Motor neuron (in vitro differentiated cells): ENCODE data around the gene MSN. TPM values are rescaled to one million over a fixed set of nuclear protein-coding genes. Genes with fewer than 3 reads are reported as not detected.

Experiments used
- total RNA-seq, 8 experiments: library from RNA; unstranded; fragments of 300-600 nt; gene quantifications; 2 replicates each; pipeline versions ENCODE4 v1.2.3 to v1.2.4, GENCODE V29; 2022

Gene MSN
- total RNA-seq, 8 experiments from 2014 or later, result 41.7 to 210 (median 113) TPM

Other genes starting within 250 kb of the MSN start
- gene LAS1L, start 132.9 kb upstream of the MSN start, total RNA-seq, result 10 to 100 TPM; 13.6 to 41.8 (median 26.9) TPM